ENCODE measurements around the gene TPD52L2. TPM values are rescaled to one million over a fixed set of nuclear protein-coding genes. Genes with fewer than 3 reads are reported as not detected.
A peak's percentile ranks its signal among the peaks of the same experiment; 100 is the strongest.

Gene TPD52L2
- total RNA-seq, 2 experiments from 2014 or later = 43.1 to 44.6 TPM

DNA sequence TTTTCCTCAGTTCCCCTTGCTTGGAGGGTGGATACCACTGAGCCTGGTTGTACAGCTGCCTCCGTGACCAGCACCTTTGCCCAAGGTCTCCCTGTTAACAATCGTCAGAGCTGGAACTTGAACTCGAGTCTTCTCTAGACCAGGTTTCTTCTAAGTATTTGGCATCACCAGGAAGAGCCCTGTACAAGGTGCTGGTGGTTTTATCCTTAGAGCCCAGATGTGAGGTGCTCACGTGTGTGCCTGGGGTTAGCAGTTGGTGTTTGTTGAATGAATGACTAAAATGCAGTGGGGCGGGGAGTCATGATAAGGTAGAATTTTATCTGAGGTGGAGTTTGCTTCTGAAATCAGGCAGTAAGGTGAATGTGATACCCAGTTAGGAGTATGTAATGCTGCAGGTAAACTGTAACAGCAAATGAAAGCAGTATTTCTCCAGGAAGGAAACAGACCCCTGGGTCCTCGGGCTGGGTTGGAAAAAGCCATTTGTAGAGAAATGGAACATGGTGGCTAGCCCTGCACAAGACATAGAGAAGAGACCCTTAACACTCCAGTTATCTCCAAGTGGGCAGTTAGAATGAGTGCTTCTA is 33.0 kb downstream of the TPD52L2 start:
- Mint-ChIP-seq H3K4me1 (ENCODE audit: low read depth) (peaks cover 51% of the 10 kb centered on the region), H3K9me3 (no peaks in the 10 kb centered on the region), H3K36me3 (ENCODE audit: low read depth) (peaks cover 35% of the 10 kb centered on the region), H3K4me3 (no peak overlapping the region), H3K27ac (peak overlapping the region; percentile 75), H3K27me3 (no peaks in the 10 kb centered on the region)
- ATAC-seq = no peak
- ChIA-PET POLR2A (no interaction called here), CTCF (interaction anchor here (2.8 kb wide), 1 partner anchor 75 kb away, joined by 9 read pairs; no protein-coding TSS in a partner anchor)
- DNase-seq = no peak
- TF ChIP-seq, protein P1, sequence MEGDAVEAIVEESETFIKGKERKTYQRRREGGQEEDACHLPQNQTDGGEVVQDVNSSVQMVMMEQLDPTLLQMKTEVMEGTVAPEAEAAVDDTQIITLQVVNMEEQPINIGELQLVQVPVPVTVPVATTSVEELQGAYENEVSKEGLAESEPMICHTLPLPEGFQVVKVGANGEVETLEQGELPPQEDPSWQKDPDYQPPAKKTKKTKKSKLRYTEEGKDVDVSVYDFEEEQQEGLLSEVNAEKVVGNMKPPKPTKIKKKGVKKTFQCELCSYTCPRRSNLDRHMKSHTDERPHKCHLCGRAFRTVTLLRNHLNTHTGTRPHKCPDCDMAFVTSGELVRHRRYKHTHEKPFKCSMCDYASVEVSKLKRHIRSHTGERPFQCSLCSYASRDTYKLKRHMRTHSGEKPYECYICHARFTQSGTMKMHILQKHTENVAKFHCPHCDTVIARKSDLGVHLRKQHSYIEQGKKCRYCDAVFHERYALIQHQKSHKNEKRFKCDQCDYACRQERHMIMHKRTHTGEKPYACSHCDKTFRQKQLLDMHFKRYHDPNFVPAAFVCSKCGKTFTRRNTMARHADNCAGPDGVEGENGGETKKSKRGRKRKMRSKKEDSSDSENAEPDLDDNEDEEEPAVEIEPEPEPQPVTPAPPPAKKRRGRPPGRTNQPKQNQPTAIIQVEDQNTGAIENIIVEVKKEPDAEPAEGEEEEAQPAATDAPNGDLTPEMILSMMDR (IDR thresholded peaks at IDR 0.05) = no peak
- intact Hi-C loops (cut with micrococcal nuclease) = no loop called here

DNA sequence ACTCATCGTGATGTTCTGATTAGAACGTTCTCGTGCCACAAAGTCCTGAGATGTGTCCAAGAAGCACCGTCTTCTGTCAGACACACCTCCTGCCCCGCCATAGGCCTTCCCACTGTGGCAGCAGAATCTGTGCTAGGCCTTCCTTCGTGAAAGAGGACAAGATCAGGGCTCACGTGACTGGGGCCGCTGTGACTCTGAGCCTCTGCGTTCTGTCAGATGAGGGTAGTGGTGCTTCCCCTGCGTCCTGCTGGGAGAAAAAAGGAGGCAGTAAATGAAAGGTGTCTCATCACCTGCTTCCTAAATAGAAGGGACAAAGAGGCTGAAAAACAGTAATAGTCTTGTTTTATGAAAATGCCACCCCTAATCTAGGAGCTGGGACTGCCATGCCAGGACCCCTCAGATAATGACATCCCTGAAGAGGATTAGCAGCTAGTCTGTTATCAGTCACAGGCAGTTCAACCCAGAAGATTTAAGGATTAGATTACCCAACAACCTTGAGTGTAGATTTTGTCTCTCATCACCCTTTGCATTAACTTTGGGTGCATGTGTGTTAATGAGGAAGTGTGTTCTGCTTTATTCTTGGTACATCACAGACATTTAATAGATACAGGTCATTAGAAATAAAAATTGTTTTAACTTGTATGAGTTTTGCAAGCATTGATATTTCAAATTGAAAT is 34.0 kb downstream of the TPD52L2 start:
- H3K9me3 Mint-ChIP-seq = no peaks in the 10 kb centered on the region
- H3K4me1 Mint-ChIP-seq (ENCODE audit: low read depth) = peaks cover 51% of the 10 kb centered on the region
- TF ChIP-seq, protein P1 (IDR thresholded peaks at IDR 0.05) = no peak
- no peaks in the 10 kb centered on the region for H3K27me3 Mint-ChIP-seq
- ATAC-seq (no peak), DNase-seq (peak; percentile 35)
- intact Hi-C loops (cut with micrococcal nuclease) = no loop called here
- POLR2A ChIA-PET = no interaction called here
- H3K4me3 Mint-ChIP-seq = no peak overlapping the region
- peaks cover 36% of the 10 kb centered on the region for H3K36me3 Mint-ChIP-seq (ENCODE audit: low read depth)
- CTCF ChIA-PET = interaction anchor here (2.8 kb wide), 1 partner anchor 75 kb away, joined by 9 read pairs; no protein-coding TSS in a partner anchor
- H3K27ac Mint-ChIP-seq = peak overlapping the region; percentile 48

DNA sequence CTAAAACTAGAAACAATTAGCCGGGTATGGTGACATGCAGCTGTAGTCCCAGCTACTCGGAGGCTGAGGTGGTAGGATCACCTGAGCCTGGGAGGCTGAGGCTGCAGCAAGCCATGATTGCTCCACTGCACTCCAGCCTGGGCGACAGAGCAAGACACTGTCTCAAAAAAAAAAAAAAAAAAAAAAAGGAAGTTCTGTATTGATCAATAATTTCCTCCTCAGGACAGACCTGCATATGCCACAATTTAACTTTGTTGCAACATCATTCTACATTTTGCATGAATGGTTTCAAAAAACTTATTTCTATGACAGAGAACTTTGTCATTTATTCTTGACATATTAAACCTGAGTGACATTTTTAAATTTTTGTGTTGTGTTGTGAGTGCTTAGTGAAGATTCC is 35.3 kb downstream of the TPD52L2 start:
- TF ChIP-seq, protein P1 (IDR thresholded peaks at IDR 0.05) = no peak
- intact Hi-C loops (cut with micrococcal nuclease) = no loop called here
- Mint-ChIP-seq H3K4me3 (no peak overlapping the region), H3K27ac (no peak overlapping the region), H3K4me1 (ENCODE audit: low read depth) (peaks cover 53% of the 10 kb centered on the region), H3K27me3 (no peaks in the 10 kb centered on the region), H3K36me3 (ENCODE audit: low read depth) (peaks cover 40% of the 10 kb centered on the region), H3K9me3 (no peaks in the 10 kb centered on the region)
- POLR2A ChIA-PET = no interaction called here
- no peak for DNase-seq
- CTCF ChIA-PET = interaction anchor here (1.3 to 2.8 kb wide), 2 partner anchors 9 to 73 kb away, joined by 5 to 9 read pairs; no protein-coding TSS in a partner anchor
- ATAC-seq = no peak

DNA sequence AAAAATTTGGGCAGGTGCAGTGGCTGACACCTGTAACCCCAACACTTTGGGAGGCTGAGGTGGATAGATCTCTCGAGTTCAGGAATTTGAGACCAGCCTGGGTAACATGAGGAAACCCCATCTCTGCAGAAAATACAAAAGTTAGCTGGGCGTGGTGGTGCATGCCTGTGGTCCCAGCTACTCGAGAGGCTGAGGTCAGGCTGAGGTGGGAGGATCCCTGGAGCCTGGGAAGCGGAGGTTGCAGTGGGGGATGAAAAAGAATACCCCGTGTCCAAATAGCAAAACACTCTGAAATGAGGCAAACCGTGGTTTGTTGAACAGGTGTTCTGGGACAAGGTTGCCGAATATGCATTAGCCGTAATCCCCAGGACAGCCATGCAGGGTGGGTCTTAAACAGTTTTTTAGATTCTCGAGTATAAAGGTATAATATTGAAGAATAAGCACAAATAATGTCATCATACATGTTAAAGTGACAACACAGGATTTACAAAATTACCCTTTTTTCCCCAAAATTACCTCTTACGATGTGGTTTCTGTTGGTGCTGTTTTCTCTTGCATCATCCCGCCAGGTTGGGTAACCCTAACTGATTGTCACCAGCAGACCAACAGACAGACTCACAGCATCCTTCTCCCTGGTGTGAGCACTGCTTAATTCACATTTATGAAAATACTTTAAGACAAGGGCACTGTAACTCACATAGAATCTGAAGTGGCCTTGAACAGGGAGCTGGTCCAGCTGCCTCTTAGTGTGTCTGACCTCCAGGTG is 38.9 kb downstream of the TPD52L2 start:
- H3K4me1 Mint-ChIP-seq (ENCODE audit: low read depth) = peaks cover 43% of the 10 kb centered on the region
- peaks cover 25% of the 10 kb centered on the region for H3K36me3 Mint-ChIP-seq (ENCODE audit: low read depth)
- intact Hi-C loops (cut with micrococcal nuclease) = no loop called here
- POLR2A ChIA-PET = interaction anchor here (1.0 kb wide), 1 partner anchor 8 kb away, joined by 4 read pairs; no protein-coding TSS in a partner anchor
- H3K27ac Mint-ChIP-seq = peak overlapping the region; percentile 42
- H3K27me3 Mint-ChIP-seq = no peaks in the 10 kb centered on the region
- TF ChIP-seq, protein P1 (IDR thresholded peaks at IDR 0.05) = no peak
- H3K9me3 Mint-ChIP-seq = no peaks in the 10 kb centered on the region
- CTCF ChIA-PET = interaction anchor here (1.2 kb wide), 1 partner anchor 70 kb away, joined by 3 read pairs; no protein-coding TSS in a partner anchor
- H3K4me3 Mint-ChIP-seq = no peak overlapping the region
- ATAC-seq (no peak), DNase-seq (no peak)
